Measurements from ENCODE around the gene NDUFB3.
A peak's percentile ranks its signal among the peaks of the same experiment; 100 is the strongest.
"Not testable (repeated sequence)": the region's sequence is repeated elsewhere in the genome, so short reads cannot be mapped to it uniquely, and the experiment has no call there.

The NDUFB3 gene

GRCh38 chr2:201093573-201093972, 21.8 kb downstream of the NDUFB3 start:
- no peak for DNase-seq

- no peak for DNase-seq
These were observed 28.7 kb downstream of the NDUFB3 start for GRCh38 chr2:201100497-201100896.

- DNase-seq, result no peak
These were observed 34.0 kb downstream of the NDUFB3 start for GRCh38 chr2:201105759-201106158.

- no peak for DNase-seq
These were observed 35.8 kb downstream of the NDUFB3 start for GRCh38 chr2:201107624-201108023.

GRCh38 chr2:201108341-201108740, 36.5 kb downstream of the NDUFB3 start:
- no peak for DNase-seq

- no peak for DNase-seq
These were observed 37.4 kb downstream of the NDUFB3 start for GRCh38 chr2:201109186-201109585.

GRCh38 chr2:201110615-201111014, 38.8 kb downstream of the NDUFB3 start:
- DNase-seq, result no peak

GRCh38 chr2:201111096-201111495, 39.3 kb downstream of the NDUFB3 start:
- DNase-seq, result no peak

- DNase-seq, result no peak
These were observed 42.5 kb downstream of the NDUFB3 start for GRCh38 chr2:201114350-201114749.

GRCh38 chr2:201114846-201115245, 43.0 kb downstream of the NDUFB3 start:
- DNase-seq, result no peak

- peak; percentile 87 for DNase-seq
These were observed 44.5 kb downstream of the NDUFB3 start, which contains the start of gene CFLAR for GRCh38 chr2:201116115-201116958. CFLAR (plus strand) TSS chr2:201116164; CDS start chr2:201129866, 13,702 bp downstream.

GRCh38 chr2:201116959-201117734, 45.3 kb downstream of the NDUFB3 start:
- peak; percentile 88 for DNase-seq

- not testable (repeated sequence) for DNase-seq
These were observed 45.9 kb downstream of the NDUFB3 start for GRCh38 chr2:201117735-201118094.

GRCh38 chr2:201118121-201118960, 46.5 kb downstream of the NDUFB3 start:
- DNase-seq, result peak; percentile 95

GRCh38 chr2:201118961-201119854, 47.4 kb downstream of the NDUFB3 start:
- peak; percentile 69 for DNase-seq

- peak; percentile 43 for DNase-seq
These were observed 50.5 kb downstream of the NDUFB3 start for GRCh38 chr2:201122276-201122675.

- DNase-seq, result peak; percentile 85
These were observed 54.7 kb downstream of the NDUFB3 start for GRCh38 chr2:201126308-201127151.

- DNase-seq, result no peak
These were observed 55.3 kb downstream of the NDUFB3 start for GRCh38 chr2:201127152-201127511.

GRCh38 chr2:201127570-201127969, 55.8 kb downstream of the NDUFB3 start:
- peak; percentile 79 for DNase-seq

- DNase-seq, result no peak
These were observed 56.2 kb downstream of the NDUFB3 start for GRCh38 chr2:201128033-201128432.

GRCh38 chr2:201128933-201129505, 57.2 kb downstream of the NDUFB3 start:
- DNase-seq, result peak; percentile 61
